ENCODE measurements around the gene C13orf46. TPM values are rescaled to one million over a fixed set of nuclear protein-coding genes. Genes with fewer than 3 reads are reported as not detected.

C13orf46 gene
- polyA plus RNA-seq, 1 experiment = 0.35 TPM

GRCh38 chr13:113959198-113959597 lies 14.7 kb downstream of the C13orf46 start:
- ChIA-PET POLR2A (no interaction called here), CTCF (interaction anchor here (1.2 kb wide), 1 partner anchor 11 kb away, joined by 3 read pairs; no protein-coding TSS in a partner anchor)
- H3K4me3 ChIP-seq (ENCODE audit: low read depth, low read length) = no peak overlapping the region
- peaks cover 66% of the 10 kb centered on the region for H3K9me3 ChIP-seq (ENCODE audit: control insufficient read depth, insufficient read depth, low read length)
- H3K27ac ChIP-seq (ENCODE audit: low read depth, low read length) = no peak overlapping the region
- DNase-seq (ENCODE audit: low read depth, low spot score) = no peak
- no peak for TF ChIP-seq CTCF (IDR thresholded peaks at IDR 0.05; ENCODE audit: low read depth, low read length)
- H3K27me3 ChIP-seq (ENCODE audit: control insufficient read depth, insufficient read depth, low read length) = no peaks in the 10 kb centered on the region

GRCh38 chr13:113958373-113958772 lies 15.5 kb downstream of the C13orf46 start:
- Histone ChIP-seq H3K4me3 (ENCODE audit: low read depth, low read length) (no peak overlapping the region), H3K27me3 (ENCODE audit: control insufficient read depth, insufficient read depth, low read length) (no peaks in the 10 kb centered on the region), H3K9me3 (ENCODE audit: control insufficient read depth, insufficient read depth, low read length) (peaks cover 64% of the 10 kb centered on the region), H3K27ac (ENCODE audit: low read depth, low read length) (no peak overlapping the region)
- no peak for TF ChIP-seq CTCF (IDR thresholded peaks at IDR 0.05; ENCODE audit: low read depth, low read length)
- ChIA-PET CTCF (no interaction called here), POLR2A (no interaction called here)
- no peak for DNase-seq (ENCODE audit: low read depth, low spot score)

- Histone ChIP-seq H3K4me3 (ENCODE audit: low read depth, low read length) (no peak overlapping the region), H3K9me3 (ENCODE audit: control insufficient read depth, insufficient read depth, low read length) (peaks cover 48% of the 10 kb centered on the region), H3K27ac (ENCODE audit: low read depth, low read length) (no peak overlapping the region), H3K27me3 (ENCODE audit: control insufficient read depth, insufficient read depth, low read length) (no peaks in the 10 kb centered on the region)
- POLR2A ChIA-PET = no interaction called here
- no peak for DNase-seq (ENCODE audit: low read depth, low spot score)
- TF ChIP-seq CTCF (IDR thresholded peaks at IDR 0.05; ENCODE audit: low read depth, low read length) = no peak
- CTCF ChIA-PET = no interaction called here
Observed at GRCh38 chr13:113956571-113956970, 17.3 kb downstream of the C13orf46 start.

GRCh38 chr13:113955691-113956090 lies 18.2 kb downstream of the C13orf46 start:
- CTCF ChIA-PET = no interaction called here
- TF ChIP-seq CTCF (IDR thresholded peaks at IDR 0.05; ENCODE audit: low read depth, low read length) = no peak

GRCh38 chr13:113955235-113955634 lies 18.6 kb downstream of the C13orf46 start:
- no peak for DNase-seq (ENCODE audit: low read depth, low spot score)
- POLR2A ChIA-PET = no interaction called here
- TF ChIP-seq CTCF (IDR thresholded peaks at IDR 0.05; ENCODE audit: low read depth, low read length) = no peak
- peaks cover 43% of the 10 kb centered on the region for H3K9me3 ChIP-seq (ENCODE audit: control insufficient read depth, insufficient read depth, low read length)
- H3K27ac ChIP-seq (ENCODE audit: low read depth, low read length) = no peak overlapping the region
- CTCF ChIA-PET = no interaction called here
- H3K4me3 ChIP-seq (ENCODE audit: low read depth, low read length) = no peak overlapping the region
- H3K27me3 ChIP-seq (ENCODE audit: control insufficient read depth, insufficient read depth, low read length) = no peaks in the 10 kb centered on the region

More at GRCh38 chr13:113955691-113956090, 18.2 kb downstream of the C13orf46 start:
- no peak overlapping the region for H3K27ac ChIP-seq (ENCODE audit: low read depth, low read length)
- POLR2A ChIA-PET = no interaction called here
- no peak for DNase-seq (ENCODE audit: low read depth, low spot score)
- no peak overlapping the region for H3K4me3 ChIP-seq (ENCODE audit: low read depth, low read length)
- no peaks in the 10 kb centered on the region for H3K27me3 ChIP-seq (ENCODE audit: control insufficient read depth, insufficient read depth, low read length)
- peaks cover 48% of the 10 kb centered on the region for H3K9me3 ChIP-seq (ENCODE audit: control insufficient read depth, insufficient read depth, low read length)

Data from AG04450 (cell line).